ENCODE results near the gene ZNF516.
"Not testable (repeated sequence)": the region's sequence is repeated elsewhere in the genome, so short reads cannot be mapped to it uniquely, and the experiment has no call there.

The ZNF516 gene

GRCh38 chr18:76495006-76495370, at the start of gene ZNF516:
Gene ZNF516, minus strand, starts transcription at chr18:76495242. Its CDS starts 52,188 bp downstream, at chr18:76443054.
- DNase-seq (ENCODE audit: low read depth) = no peak

- no peak for DNase-seq (ENCODE audit: low read depth)
These were observed 43.8 kb upstream of the ZNF516 start for GRCh38 chr18:76538846-76539245.

GRCh38 chr18:76537621-76538020, 42.6 kb upstream of the ZNF516 start:
- DNase-seq (ENCODE audit: low read depth) = no peak

- DNase-seq (ENCODE audit: low read depth) = not testable (repeated sequence)
These were observed 41.6 kb upstream of the ZNF516 start for GRCh38 chr18:76536593-76536992.

- no peak for DNase-seq (ENCODE audit: low read depth)
These were observed 37.8 kb upstream of the ZNF516 start for GRCh38 chr18:76532875-76533274.

- DNase-seq (ENCODE audit: low read depth) = no peak
These were observed 35.8 kb upstream of the ZNF516 start for GRCh38 chr18:76530846-76531245.

- DNase-seq (ENCODE audit: low read depth) = no peak
These were observed 35.3 kb upstream of the ZNF516 start for GRCh38 chr18:76530391-76530790.

GRCh38 chr18:76529433-76529811, 34.4 kb upstream of the ZNF516 start:
- no peak for DNase-seq (ENCODE audit: low read depth)

- DNase-seq (ENCODE audit: low read depth) = no peak
These were observed 33.7 kb upstream of the ZNF516 start for GRCh38 chr18:76528477-76529432.

- no peak for DNase-seq (ENCODE audit: low read depth)
These were observed 30.9 kb upstream of the ZNF516 start for GRCh38 chr18:76525911-76526310.

GRCh38 chr18:76524900-76525698, 30.1 kb upstream of the ZNF516 start:
- no peak for DNase-seq (ENCODE audit: low read depth)

- DNase-seq (ENCODE audit: low read depth) = no peak
These were observed 29.4 kb upstream of the ZNF516 start for GRCh38 chr18:76524477-76524876.

- no peak for DNase-seq (ENCODE audit: low read depth)
These were observed 27.5 kb upstream of the ZNF516 start for GRCh38 chr18:76522551-76522950.

GRCh38 chr18:76522122-76522503, 27.1 kb upstream of the ZNF516 start:
- no peak for DNase-seq (ENCODE audit: low read depth)

- DNase-seq (ENCODE audit: low read depth) = no peak
These were observed 26.5 kb upstream of the ZNF516 start for GRCh38 chr18:76521417-76522121.

GRCh38 chr18:76518860-76519538, 24.0 kb upstream of the ZNF516 start:
- DNase-seq (ENCODE audit: low read depth) = no peak

GRCh38 chr18:76518123-76518859, 23.2 kb upstream of the ZNF516 start:
- DNase-seq (ENCODE audit: low read depth) = no peak

- no peak for DNase-seq (ENCODE audit: low read depth)
These were observed 20.5 kb upstream of the ZNF516 start for GRCh38 chr18:76515576-76515975.

- no peak for DNase-seq (ENCODE audit: low read depth)
These were observed 19.5 kb upstream of the ZNF516 start for GRCh38 chr18:76514573-76514972.

- DNase-seq (ENCODE audit: low read depth) = no peak
These were observed 12.9 kb upstream of the ZNF516 start for GRCh38 chr18:76507830-76508385.

All from activated T-cell treated with anti-CD3 and anti-CD28 coated beads for 48 hours (primary cell).